GM06990 (cell line): ENCODE measurements around the gene F2RL3.

Source experiments
- DNase-seq: peaks from one replicate; pipeline ENCODE4 v3.0.0-alpha.2; 2011; ENCODE audit not compliant: insufficient read length; ENCODE audit errors: extremely low read depth
- H3K27me3 ChIP-seq: replicated peaks from 2 replicates; pipeline ENCODE4 v1.6.0; 2011; ENCODE audit warnings: low read length; ENCODE audit not compliant: control insufficient read depth, insufficient read depth
- H3K36me3 ChIP-seq: 2 replicates; pipeline ENCODE4 v1.5.1; 2011; ENCODE audit warnings: low read length; ENCODE audit not compliant: control insufficient read depth, insufficient read depth
- H3K4me3 ChIP-seq: replicated peaks from 2 replicates; pipeline ENCODE4 v1.5.1; 2011; ENCODE audit warnings: low read depth, mild to moderate bottlenecking, control low read depth, low read length
- TF ChIP-seq, protein P1 (sequence below): IDR thresholded peaks from 2 replicates; pipeline ENCODE4 v1.5.1; 2011; ENCODE audit warnings: low read length, control low read depth, mild to moderate bottlenecking, inconsistent platforms; ENCODE audit not compliant: insufficient read depth, poor library complexity, severe bottlenecking

F2RL3 gene

DNA sequence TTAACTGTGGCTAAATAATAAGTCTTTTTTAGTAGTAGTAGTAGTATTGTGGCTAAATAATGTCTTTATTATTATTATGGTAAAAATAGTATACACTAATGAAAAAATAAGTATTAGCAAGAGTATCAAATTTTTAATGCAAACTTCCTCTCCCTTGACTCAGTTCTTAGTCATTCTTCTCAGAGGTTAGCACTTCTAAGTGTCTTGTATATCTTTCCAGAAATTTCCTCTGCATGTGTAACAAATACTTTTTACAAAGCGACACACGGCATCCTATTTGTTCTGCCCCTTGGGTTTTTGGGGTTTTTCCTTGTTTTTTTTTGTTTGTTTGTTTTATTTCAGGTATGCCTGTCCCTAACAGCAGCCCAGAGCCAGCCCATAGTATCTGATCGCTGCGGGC lies 38.7 kb upstream of the F2RL3 start:
- TF ChIP-seq, protein P1, sequence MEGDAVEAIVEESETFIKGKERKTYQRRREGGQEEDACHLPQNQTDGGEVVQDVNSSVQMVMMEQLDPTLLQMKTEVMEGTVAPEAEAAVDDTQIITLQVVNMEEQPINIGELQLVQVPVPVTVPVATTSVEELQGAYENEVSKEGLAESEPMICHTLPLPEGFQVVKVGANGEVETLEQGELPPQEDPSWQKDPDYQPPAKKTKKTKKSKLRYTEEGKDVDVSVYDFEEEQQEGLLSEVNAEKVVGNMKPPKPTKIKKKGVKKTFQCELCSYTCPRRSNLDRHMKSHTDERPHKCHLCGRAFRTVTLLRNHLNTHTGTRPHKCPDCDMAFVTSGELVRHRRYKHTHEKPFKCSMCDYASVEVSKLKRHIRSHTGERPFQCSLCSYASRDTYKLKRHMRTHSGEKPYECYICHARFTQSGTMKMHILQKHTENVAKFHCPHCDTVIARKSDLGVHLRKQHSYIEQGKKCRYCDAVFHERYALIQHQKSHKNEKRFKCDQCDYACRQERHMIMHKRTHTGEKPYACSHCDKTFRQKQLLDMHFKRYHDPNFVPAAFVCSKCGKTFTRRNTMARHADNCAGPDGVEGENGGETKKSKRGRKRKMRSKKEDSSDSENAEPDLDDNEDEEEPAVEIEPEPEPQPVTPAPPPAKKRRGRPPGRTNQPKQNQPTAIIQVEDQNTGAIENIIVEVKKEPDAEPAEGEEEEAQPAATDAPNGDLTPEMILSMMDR = no peak
- DNase-seq = no peak
- H3K27me3 ChIP-seq = no peaks in the 10 kb centered on the region
- H3K4me3 ChIP-seq = no peak overlapping the region
- H3K36me3 ChIP-seq = peaks cover 37% of the 10 kb centered on the region

DNA sequence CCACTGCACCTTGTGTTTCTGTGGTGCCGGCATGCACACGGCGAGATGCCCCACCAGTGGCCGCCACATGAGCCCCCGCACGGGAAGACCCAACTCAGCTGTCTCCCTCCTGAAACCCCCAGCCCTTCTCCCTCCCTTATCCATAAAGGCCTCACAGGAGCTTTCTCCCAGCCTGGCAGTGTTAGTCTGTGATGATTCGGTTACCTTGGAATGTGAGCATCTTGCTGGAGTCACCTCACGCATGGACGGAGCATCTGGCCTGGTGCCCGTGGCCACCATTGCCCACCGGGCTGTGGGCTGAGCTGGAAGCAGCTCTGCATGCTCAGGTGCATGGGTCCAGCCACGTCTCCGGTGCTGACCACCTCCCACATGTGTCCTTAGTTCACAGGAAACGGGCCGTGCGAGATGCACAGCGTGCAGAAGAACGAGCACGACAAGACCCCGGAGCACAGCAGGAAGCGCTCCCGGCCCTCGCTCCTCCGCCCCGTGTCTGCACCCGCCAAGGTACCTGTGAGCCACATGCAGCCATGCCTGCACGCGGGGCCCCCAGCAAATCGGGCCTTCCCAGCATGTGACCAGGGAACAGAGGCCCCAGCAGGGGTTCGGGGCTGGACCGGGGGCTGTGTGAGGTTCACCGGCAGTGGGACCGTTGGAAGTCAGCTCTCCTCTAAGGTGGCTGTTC lies 37.6 kb upstream of the F2RL3 start:
- Histone ChIP-seq H3K36me3 (peaks cover 37% of the 10 kb centered on the region), H3K27me3 (no peaks in the 10 kb centered on the region), H3K4me3 (no peak overlapping the region)
- TF ChIP-seq, protein P1 = no peak
- DNase-seq = no peak

DNA sequence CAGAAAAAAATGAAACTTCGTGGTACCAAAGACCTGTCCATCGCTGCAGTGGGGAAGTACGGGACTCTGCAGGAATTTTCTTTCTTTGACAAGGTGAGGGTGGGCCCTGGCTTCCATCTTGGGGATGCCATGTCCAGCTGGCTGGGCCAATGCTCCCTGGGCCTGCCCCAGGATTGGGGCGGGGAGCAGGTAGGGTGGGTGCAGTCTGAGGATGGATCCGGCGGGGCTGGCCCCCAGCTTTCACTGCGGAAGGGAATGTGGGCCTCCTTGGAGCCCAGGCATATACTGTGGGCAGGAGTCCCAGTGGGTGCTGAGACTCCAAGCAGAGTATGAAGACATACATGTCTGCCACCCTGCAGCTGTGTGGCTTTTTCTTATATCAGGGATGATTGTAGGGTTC lies 35.7 kb upstream of the F2RL3 start:
- TF ChIP-seq, protein P1 = no peak
- no peaks in the 10 kb centered on the region for H3K27me3 ChIP-seq
- peaks cover 27% of the 10 kb centered on the region for H3K36me3 ChIP-seq
- no peak for DNase-seq
- no peak overlapping the region for H3K4me3 ChIP-seq

DNA sequence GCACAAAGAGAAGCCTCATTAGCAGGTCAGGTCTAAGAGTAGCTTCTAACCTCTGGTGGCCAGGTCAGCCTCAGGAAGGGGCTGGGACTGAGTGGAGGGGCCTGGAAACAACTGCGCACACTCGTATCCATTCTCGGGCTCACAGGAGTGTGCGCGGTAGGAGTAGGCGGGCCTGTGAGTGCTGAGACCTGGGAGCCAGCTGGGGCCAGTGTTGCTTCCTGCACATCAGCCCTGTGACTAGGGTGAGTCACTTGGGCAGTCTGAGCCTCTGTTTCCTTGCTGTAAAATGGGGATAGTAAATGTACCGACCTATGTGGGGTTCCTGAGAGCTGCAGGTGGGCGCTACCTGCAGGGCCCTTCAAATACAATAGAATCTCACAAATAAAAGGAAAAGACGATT lies 32.7 kb upstream of the F2RL3 start:
- Histone ChIP-seq H3K27me3 (no peaks in the 10 kb centered on the region), H3K36me3 (peaks cover 19% of the 10 kb centered on the region), H3K4me3 (no peak overlapping the region)
- DNase-seq = no peak
- TF ChIP-seq, protein P1 = no peak

DNA sequence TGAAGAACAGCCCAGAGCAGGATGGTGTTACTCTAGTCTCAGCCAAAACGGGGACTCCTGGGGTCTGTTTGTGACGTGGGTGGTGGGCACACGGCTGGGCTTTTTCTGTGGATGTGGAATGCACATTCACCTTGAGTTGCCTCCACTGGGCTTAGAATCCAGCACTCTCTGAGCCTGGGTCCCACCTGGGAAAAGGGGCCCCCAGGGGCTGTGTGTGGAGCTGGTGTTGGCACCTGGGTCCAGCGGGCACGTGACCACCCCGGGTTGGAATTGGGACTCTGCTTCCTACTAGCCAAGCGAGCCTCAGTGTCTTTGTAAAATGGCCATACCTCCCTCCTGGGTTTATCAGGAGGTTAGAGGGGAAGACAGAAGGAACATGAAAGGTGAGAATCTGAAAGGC lies 29.2 kb upstream of the F2RL3 start:
- TF ChIP-seq, protein P1 = no peak
- DNase-seq = no peak
- no peaks in the 10 kb centered on the region for H3K27me3 ChIP-seq
- no peak overlapping the region for H3K4me3 ChIP-seq
- peaks cover 4% of the 10 kb centered on the region for H3K36me3 ChIP-seq

DNA sequence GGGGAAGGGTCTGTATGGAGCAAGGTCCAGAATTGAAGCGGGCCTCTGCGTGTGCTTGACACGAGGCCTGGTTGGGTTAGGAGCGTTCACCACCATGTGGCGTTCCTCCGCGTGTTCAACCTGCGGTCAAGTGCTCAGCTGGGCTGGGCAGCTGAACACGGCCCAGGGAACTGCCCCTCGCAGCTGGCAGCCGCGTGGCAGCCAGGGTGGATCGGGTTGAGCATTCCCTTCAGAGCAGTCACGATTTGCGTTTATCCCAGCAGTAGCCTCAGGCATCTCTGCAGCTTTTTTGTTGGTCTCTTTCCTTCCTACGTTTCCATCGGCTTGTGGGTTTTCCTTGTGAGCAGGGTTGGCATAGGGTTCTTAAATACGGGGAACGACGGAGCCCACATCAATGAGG lies 28.7 kb upstream of the F2RL3 start:
- no peak for DNase-seq
- H3K36me3 ChIP-seq = peaks cover 4% of the 10 kb centered on the region
- TF ChIP-seq, protein P1 = no peak
- no peaks in the 10 kb centered on the region for H3K27me3 ChIP-seq
- no peak overlapping the region for H3K4me3 ChIP-seq
